Central memory CD8-positive, alpha-beta T cell (primary cell): ENCODE data around the gene C6orf136.

ENCODE experiments used
- ATAC-seq: fragments of 150-1000 bp; cut with Tn5 transposase; replicated peaks from 2 replicates; pipeline ENCODE4 v1.10.0; 2022; ENCODE audit warnings: mild to moderate bottlenecking, moderate FRiP score, moderate number of reproducible peaks; ENCODE audit not compliant: poor library complexity, severe bottlenecking; ENCODE audit errors: extremely low read depth
- DNase-seq, 2 donors: peaks; one replicate each; pipeline ENCODE4 v3.0.0; 2021; ENCODE audit warnings: low spot score in 2 of 2
- H3K27ac Mint-ChIP-seq: one replicate; pipeline ENCODE4 v1.8.0; 2022; ENCODE audit warnings: low read depth, mild to moderate bottlenecking, moderate library complexity, mixed read lengths
- H3K27me3 Mint-ChIP-seq: one replicate; pipeline ENCODE4 v1.8.0; 2022; ENCODE audit warnings: mixed read lengths
- H3K36me3 Mint-ChIP-seq: one replicate; pipeline ENCODE4 v1.8.0; 2022; ENCODE audit warnings: mild to moderate bottlenecking, moderate library complexity, mixed read lengths; ENCODE audit not compliant: insufficient read depth
- H3K4me1 Mint-ChIP-seq: one replicate; pipeline ENCODE4 v1.8.0; 2022; ENCODE audit warnings: mixed read lengths
- H3K4me3 Mint-ChIP-seq: one replicate; pipeline ENCODE4 v1.8.0; 2022; ENCODE audit warnings: mild to moderate bottlenecking, moderate library complexity, mixed read lengths
- H3K9me3 Mint-ChIP-seq: one replicate; pipeline ENCODE4 v1.8.0; 2022; ENCODE audit warnings: mixed read lengths

The C6orf136 gene

DNA sequence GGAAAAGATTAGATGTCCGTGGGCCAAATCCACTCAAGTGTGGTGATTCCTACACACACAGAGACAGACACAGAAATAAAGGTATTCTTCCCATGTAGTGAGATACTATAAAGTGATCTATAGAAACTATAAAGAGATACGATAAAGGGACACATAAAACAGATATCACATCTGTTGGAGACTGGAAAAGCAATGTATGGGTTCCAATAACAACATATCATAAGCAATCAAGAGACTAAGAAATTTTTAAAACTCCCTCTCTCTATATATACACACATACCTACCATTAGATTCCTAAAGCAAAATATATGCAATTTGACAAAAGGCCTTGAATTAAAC lies 35.1 kb upstream of the C6orf136 start:
- no peaks in the 10 kb centered on the region for H3K27me3 Mint-ChIP-seq
- H3K4me3 Mint-ChIP-seq = no peak overlapping the region
- peaks cover 64% of the 10 kb centered on the region for H3K36me3 Mint-ChIP-seq
- ATAC-seq (no peak), DNase-seq (no peak)
- peak overlapping the region; percentile 87 for H3K27ac Mint-ChIP-seq
- H3K9me3 Mint-ChIP-seq = no peaks in the 10 kb centered on the region
- peaks cover 75% of the 10 kb centered on the region for H3K4me1 Mint-ChIP-seq

DNA sequence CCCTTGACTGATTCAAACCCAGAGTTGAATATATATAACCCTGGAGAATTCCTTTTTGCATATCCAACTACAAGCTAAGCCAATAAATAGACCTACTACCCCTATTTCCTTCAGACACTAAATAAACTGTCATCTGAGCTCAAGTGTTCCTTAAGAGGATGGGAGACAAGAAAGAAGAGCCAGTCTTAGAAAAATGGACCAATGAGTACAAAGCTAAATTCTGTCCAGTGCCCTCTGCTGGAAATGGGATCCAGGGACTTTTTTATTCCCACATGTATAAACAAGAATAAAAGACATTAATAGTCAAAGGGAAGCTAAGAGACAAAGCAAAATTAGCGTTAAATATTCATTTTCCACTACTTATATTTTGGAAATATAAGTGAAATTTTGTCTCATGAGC lies 34.7 kb upstream of the C6orf136 start:
- H3K4me1 Mint-ChIP-seq = peaks cover 79% of the 10 kb centered on the region
- no peaks in the 10 kb centered on the region for H3K27me3 Mint-ChIP-seq
- ATAC-seq = no peak
- DNase-seq = no peak
- H3K36me3 Mint-ChIP-seq = peaks cover 66% of the 10 kb centered on the region
- H3K9me3 Mint-ChIP-seq = no peaks in the 10 kb centered on the region
- peak overlapping the region; percentile 87 for H3K27ac Mint-ChIP-seq
- H3K4me3 Mint-ChIP-seq = no peak overlapping the region

GRCh38 chr6:30612687-30613248 lies 34.2 kb upstream of the C6orf136 start:
- Mint-ChIP-seq H3K4me3 (no peak overlapping the region), H3K4me1 (peaks cover 75% of the 10 kb centered on the region), H3K27me3 (no peaks in the 10 kb centered on the region), H3K36me3 (peaks cover 66% of the 10 kb centered on the region), H3K27ac (peak overlapping the region; percentile 99), H3K9me3 (no peaks in the 10 kb centered on the region)
- DNase-seq = no peak
- ATAC-seq = no peak

GRCh38 chr6:30613251-30614043 lies 33.5 kb upstream of the C6orf136 start:
- no peak for DNase-seq
- Mint-ChIP-seq H3K27me3 (no peaks in the 10 kb centered on the region), H3K9me3 (no peaks in the 10 kb centered on the region), H3K4me1 (peaks cover 78% of the 10 kb centered on the region), H3K4me3 (peak overlapping the region; percentile 93), H3K27ac (peak overlapping the region; percentile 99), H3K36me3 (peaks cover 61% of the 10 kb centered on the region)
- ATAC-seq = no peak

DNA sequence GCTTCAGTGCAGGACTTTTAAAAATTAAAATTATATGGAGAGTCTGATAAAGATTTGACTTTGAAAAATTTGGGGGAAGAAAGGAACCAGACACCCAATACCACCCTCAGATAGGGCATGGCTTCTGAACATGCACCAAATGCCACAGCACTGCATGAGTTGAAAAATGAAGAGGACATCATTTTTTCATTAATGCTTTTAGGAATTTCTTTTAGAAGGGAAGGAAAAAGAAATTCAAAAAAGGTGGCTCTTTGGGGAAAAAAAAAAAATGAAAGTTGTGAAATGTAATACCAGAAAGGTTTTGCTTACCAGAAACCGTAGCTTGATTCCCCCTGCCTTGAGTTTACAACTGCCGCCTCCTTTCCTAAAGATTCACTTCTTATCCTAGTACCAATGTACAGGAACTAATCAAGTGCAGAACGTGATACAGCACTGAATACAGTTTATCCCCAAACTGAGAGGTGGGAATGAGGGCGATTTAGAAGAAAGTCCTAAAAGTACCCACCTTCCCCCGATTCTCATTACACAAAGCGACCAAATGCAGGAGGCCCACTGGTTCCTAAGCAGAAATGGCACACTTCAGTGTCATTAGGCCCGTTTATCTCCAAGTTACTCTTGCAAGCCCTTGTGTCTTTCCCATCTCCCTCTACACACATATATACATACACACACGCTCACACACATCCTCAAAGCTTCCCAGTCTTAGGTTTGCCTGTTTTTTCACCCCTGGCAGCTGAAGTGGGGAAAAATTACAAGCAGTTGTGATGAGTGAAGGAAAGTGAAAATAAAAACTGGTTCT lies 32.7 kb upstream of the C6orf136 start:
- H3K27ac Mint-ChIP-seq = peak overlapping the region; percentile 99
- H3K4me3 Mint-ChIP-seq = peak overlapping the region; percentile 93
- peaks cover 55% of the 10 kb centered on the region for H3K36me3 Mint-ChIP-seq
- no peaks in the 10 kb centered on the region for H3K27me3 Mint-ChIP-seq
- DNase-seq (no peak), ATAC-seq (no peak)
- no peaks in the 10 kb centered on the region for H3K9me3 Mint-ChIP-seq
- peaks cover 74% of the 10 kb centered on the region for H3K4me1 Mint-ChIP-seq

DNA sequence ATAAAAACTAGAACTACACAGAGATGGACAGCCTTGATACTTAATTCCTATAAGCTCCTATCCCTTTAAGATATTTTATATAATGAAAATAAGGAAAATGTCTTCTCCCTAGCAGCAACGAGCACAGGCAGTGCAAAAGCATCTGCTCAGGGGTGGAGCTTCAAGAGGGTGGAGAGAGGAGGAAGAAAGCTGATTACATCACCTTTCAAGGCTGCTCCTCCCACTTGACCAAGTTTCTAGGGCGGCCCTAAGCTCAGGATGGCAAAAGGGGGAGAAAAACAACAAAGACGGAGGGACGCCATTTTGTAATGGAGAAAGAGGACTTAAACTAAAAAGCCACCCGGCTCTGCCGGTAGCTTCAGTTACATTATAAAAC lies 32.1 kb upstream of the C6orf136 start:
- Mint-ChIP-seq H3K9me3 (no peaks in the 10 kb centered on the region), H3K4me3 (peak overlapping the region; percentile 93), H3K36me3 (peaks cover 55% of the 10 kb centered on the region), H3K4me1 (peaks cover 68% of the 10 kb centered on the region), H3K27me3 (no peaks in the 10 kb centered on the region), H3K27ac (peak overlapping the region; percentile 99)
- peak; percentile 57 for ATAC-seq
- peak; percentile 63 to 88 for DNase-seq

DNA sequence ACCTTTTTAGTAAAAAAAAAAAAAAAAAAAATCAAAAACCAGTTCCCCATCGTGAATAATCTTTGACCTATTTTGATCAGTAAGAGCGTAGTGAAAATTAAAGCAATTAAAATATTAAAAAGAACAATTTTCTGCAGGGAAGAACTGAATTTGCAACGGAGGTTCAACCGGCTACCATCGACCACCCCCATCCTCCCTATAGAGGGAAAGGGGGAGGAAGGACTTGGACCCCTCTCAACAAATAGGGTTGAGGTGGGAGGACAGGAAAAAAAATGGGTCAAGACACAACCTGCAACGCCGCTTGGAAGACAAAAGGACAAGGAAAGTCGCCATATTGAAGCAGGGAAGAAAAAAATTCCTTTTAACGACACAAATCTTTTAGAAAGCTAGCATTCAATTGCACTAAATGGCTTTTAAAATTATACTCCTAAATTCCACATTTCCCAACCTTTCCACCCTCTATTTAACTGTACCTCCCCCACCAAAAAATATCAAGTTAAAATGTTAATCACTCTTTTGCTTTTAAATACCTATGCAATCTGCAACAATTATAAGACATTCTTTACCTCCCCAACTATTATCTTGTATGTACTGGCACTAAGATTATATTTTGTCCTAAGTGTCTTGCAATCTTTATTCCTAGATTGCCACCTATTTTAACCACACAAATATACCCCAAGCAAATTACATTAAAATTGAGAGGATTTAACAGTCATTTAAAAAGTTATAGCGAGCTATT lies 31.5 kb upstream of the C6orf136 start:
- Mint-ChIP-seq H3K9me3 (no peaks in the 10 kb centered on the region), H3K36me3 (peaks cover 53% of the 10 kb centered on the region), H3K27me3 (no peaks in the 10 kb centered on the region), H3K4me1 (peaks cover 63% of the 10 kb centered on the region), H3K27ac (peak overlapping the region; percentile 99), H3K4me3 (peak overlapping the region; percentile 93)
- DNase-seq = peak; percentile 34 to 44
- no peak for ATAC-seq

DNA sequence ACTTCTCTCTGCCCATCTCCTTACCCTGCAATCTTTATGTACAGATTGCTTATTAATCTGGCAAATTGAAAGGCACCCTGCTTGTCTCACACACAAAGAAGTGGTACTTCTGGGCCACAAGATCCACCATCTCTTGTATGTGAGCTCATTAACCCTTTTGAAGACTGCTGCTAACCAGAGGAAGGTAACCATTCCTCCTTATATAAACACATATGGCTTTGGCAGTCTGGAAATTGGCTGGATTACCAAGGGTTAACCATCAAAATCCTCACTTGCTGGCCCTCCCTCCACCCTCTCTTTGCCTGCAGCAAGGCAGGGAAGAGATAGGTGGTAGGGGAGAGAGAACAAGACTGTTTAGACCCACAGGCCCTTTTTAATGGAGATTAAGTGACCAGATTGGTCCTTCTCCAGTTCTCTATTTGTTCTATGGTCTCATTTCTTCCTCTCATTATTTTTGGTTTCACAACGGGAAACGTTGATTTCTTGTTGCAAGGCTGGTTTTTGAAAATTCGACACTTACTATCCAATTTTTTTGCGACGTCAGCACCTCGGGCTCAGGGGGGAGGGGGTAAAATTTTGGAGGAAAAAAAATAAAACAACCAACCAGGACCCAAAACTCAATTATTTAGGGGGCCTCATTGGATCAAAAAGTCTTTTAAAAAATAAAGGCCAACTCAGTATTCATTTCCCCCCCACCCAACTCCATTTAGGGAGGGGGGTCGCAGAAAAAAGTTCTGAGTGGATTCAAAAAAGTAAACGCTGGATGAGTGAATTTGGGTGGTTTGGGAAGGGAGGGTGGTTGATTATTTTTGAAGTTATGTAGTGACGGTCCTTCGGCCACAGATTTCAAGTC lies 30.7 kb upstream of the C6orf136 start:
- peak overlapping the region; percentile 93 for H3K4me3 Mint-ChIP-seq
- no peaks in the 10 kb centered on the region for H3K27me3 Mint-ChIP-seq
- peaks cover 58% of the 10 kb centered on the region for H3K4me1 Mint-ChIP-seq
- H3K36me3 Mint-ChIP-seq = peaks cover 55% of the 10 kb centered on the region
- H3K9me3 Mint-ChIP-seq = no peaks in the 10 kb centered on the region
- ATAC-seq = no peak
- H3K27ac Mint-ChIP-seq = peak overlapping the region; percentile 99
- DNase-seq = peak; percentile 36 to 46

- H3K36me3 Mint-ChIP-seq = peaks cover 63% of the 10 kb centered on the region
- no peaks in the 10 kb centered on the region for H3K27me3 Mint-ChIP-seq
- H3K4me1 Mint-ChIP-seq = peaks cover 50% of the 10 kb centered on the region
Measured at GRCh38 chr6:30616811-30617564, 29.9 kb upstream of the C6orf136 start, which contains the start of gene PPP1R10. Gene PPP1R10 (minus strand): TSS chr6:30617243. CDS start chr6:30609944, 7,299 bp downstream.

GRCh38 chr6:30617565-30618269 lies 29.2 kb upstream of the C6orf136 start, which contains the start of gene MRPS18B:
Gene MRPS18B (plus strand): TSS chr6:30617840. CDS start chr6:30617866, 26 bp downstream.
- Mint-ChIP-seq H3K36me3 (peaks cover 67% of the 10 kb centered on the region), H3K4me1 (peaks cover 48% of the 10 kb centered on the region), H3K4me3 (peak within 1 kb of the TSS; percentile 93), H3K27ac (peak within 1 kb of the TSS; percentile 99), H3K9me3 (no peaks in the 10 kb centered on the region), H3K27me3 (no peaks in the 10 kb centered on the region)
- ATAC-seq (peak; percentile 82), DNase-seq (peak; percentile 91 to 97)

More at GRCh38 chr6:30616811-30617564, 29.9 kb upstream of the C6orf136 start, which contains the start of gene PPP1R10:
- Mint-ChIP-seq H3K27ac (peak within 1 kb of the TSS; percentile 99), H3K4me3 (peak within 1 kb of the TSS; percentile 93), H3K9me3 (no peaks in the 10 kb centered on the region)
- DNase-seq = peak; percentile 91 to 99
- peak; percentile 73 for ATAC-seq
